ENCODE data around the gene MRPL20. TPM values are rescaled to one million over a fixed set of nuclear protein-coding genes. Genes with fewer than 3 reads are reported as not detected.

Gene MRPL20
- polyA plus RNA-seq, 1 experiment = 84.8 TPM

DNA sequence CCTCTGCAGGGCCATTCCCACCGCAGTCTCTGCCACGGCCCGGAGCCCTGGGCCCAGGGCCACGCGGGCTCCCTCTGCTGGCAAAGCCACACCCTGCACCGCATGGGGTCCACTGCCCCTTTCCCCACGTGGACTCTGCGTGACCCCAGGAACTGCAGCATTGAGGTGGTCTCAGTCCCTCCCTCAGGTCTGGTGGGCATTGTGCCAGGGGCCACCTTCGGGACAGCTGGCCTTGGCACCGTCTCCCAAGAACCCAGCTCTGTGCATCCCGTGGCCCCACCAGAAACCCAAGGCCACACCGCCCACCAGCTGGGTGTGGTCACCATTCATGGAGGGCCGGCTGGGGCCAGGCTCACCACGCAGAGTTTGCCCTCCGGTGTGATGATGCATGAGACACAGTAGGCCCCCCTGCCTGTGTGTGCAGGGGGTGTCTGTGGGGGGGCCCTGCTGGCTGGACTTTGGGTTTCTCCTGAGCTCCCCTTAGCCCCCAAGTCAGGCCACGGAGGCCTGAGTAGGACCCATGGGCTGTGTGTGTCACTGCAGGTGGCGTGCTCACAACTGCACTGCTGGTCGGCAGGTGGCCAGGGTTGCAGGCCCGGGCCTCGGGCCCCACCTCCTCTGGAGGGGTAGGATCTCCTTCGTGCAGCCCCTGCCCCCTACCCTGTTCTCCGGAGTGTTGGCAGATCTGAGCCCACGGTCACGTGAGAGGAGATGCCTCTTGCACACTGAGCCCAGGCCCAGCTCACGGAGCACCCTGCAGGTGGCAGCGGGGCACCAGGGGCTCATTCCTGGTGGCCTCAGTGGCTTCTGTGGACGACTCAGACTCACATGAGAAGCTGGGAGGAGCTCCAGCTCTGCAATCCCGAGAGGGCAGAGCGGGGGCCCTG, 34.2 kb upstream of the MRPL20 start:
- DNase-seq (ENCODE audit: low read depth) = no peak
- TF ChIP-seq, protein P1, sequence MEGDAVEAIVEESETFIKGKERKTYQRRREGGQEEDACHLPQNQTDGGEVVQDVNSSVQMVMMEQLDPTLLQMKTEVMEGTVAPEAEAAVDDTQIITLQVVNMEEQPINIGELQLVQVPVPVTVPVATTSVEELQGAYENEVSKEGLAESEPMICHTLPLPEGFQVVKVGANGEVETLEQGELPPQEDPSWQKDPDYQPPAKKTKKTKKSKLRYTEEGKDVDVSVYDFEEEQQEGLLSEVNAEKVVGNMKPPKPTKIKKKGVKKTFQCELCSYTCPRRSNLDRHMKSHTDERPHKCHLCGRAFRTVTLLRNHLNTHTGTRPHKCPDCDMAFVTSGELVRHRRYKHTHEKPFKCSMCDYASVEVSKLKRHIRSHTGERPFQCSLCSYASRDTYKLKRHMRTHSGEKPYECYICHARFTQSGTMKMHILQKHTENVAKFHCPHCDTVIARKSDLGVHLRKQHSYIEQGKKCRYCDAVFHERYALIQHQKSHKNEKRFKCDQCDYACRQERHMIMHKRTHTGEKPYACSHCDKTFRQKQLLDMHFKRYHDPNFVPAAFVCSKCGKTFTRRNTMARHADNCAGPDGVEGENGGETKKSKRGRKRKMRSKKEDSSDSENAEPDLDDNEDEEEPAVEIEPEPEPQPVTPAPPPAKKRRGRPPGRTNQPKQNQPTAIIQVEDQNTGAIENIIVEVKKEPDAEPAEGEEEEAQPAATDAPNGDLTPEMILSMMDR (IDR thresholded peaks at IDR 0.05; ENCODE audit: insufficient read depth, low read depth, low read length) = peak; percentile 92
- Histone ChIP-seq H3K36me3 (ENCODE audit: control insufficient read depth, insufficient read depth, low read length) (no peaks in the 10 kb centered on the region), H3K4me3 (ENCODE audit: low read depth, low read length) (no peak overlapping the region), H3K27me3 (ENCODE audit: control insufficient read depth, insufficient read depth, low read length) (peaks cover 4% of the 10 kb centered on the region; the same call in 1 of the 2 replicates)
- ChIA-PET POLR2A (no interaction called here), CTCF (interaction anchor here (0.6 to 3.5 kb wide), 12 partner anchors 10 to 93 kb away, joined by 3 to 25 read pairs (median 4); partner anchors contain the start of genes ATAD3C and AURKAIP1)

DNA sequence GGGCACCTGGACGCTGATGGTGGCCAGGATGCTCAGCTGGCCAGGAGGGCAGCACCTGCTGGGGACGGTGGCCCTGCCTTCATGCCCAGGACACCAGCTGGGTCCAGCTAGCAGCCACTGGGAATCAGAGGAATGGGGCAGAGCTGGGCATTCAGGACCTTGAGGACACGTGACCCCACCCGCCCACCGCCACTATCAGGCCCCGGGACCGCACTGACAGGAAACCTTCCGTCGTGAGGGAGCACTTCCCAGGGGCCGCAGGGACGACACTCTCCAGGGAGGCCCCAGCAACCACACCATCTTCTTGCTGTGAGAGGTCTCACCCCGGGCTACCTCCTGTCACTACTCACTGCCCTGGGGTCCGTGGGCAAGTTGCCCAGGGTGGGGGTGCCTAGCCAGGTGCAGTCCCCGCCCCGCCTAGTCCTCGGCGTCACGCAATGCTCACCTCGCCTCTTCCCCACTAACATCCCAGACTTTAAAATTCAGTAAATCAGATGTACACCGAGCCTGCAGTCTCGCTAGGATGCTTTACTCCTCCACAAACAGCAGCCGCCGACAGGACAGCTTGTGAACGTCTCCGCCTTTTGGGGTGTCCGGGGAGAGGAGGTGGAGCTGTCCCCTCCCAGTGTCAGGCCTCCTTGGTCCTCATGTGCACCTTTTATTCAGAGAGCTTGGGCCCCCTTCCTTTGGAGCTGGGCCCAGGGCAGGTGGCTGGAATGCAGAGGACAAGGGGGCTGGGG, 33.3 kb upstream of the MRPL20 start:
- TF ChIP-seq, protein P1 (IDR thresholded peaks at IDR 0.05; ENCODE audit: insufficient read depth, low read depth, low read length) = no peak
- DNase-seq (ENCODE audit: low read depth) = no peak
- CTCF ChIA-PET = interaction anchor here (0.6 to 3.5 kb wide), 12 partner anchors 10 to 89 kb away, joined by 3 to 25 read pairs (median 4); partner anchors contain the start of genes ATAD3C and AURKAIP1
- Histone ChIP-seq H3K36me3 (ENCODE audit: control insufficient read depth, insufficient read depth, low read length) (no peaks in the 10 kb centered on the region), H3K27me3 (ENCODE audit: control insufficient read depth, insufficient read depth, low read length) (peaks cover 4% of the 10 kb centered on the region; the same call in 1 of the 2 replicates), H3K4me3 (ENCODE audit: low read depth, low read length) (no peak overlapping the region)
- POLR2A ChIA-PET = no interaction called here

GRCh38 chr1:1439546-1440261, 32.6 kb upstream of the MRPL20 start:
- CTCF ChIA-PET = interaction anchor here (1.3 to 3.2 kb wide), 4 partner anchors 12 to 29 kb away, joined by 3 to 25 read pairs (median 7); partner anchors contain the start of gene ATAD3C
- POLR2A ChIA-PET = no interaction called here
- H3K4me3 ChIP-seq (ENCODE audit: low read depth, low read length) = no peak overlapping the region
- peaks cover 4% of the 10 kb centered on the region; the same call in 1 of the 2 replicates for H3K27me3 ChIP-seq (ENCODE audit: control insufficient read depth, insufficient read depth, low read length)
- no peak for DNase-seq (ENCODE audit: low read depth)
- H3K36me3 ChIP-seq (ENCODE audit: control insufficient read depth, insufficient read depth, low read length) = no peaks in the 10 kb centered on the region
- TF ChIP-seq, protein P1 (IDR thresholded peaks at IDR 0.05; ENCODE audit: insufficient read depth, low read depth, low read length) = no peak

DNA sequence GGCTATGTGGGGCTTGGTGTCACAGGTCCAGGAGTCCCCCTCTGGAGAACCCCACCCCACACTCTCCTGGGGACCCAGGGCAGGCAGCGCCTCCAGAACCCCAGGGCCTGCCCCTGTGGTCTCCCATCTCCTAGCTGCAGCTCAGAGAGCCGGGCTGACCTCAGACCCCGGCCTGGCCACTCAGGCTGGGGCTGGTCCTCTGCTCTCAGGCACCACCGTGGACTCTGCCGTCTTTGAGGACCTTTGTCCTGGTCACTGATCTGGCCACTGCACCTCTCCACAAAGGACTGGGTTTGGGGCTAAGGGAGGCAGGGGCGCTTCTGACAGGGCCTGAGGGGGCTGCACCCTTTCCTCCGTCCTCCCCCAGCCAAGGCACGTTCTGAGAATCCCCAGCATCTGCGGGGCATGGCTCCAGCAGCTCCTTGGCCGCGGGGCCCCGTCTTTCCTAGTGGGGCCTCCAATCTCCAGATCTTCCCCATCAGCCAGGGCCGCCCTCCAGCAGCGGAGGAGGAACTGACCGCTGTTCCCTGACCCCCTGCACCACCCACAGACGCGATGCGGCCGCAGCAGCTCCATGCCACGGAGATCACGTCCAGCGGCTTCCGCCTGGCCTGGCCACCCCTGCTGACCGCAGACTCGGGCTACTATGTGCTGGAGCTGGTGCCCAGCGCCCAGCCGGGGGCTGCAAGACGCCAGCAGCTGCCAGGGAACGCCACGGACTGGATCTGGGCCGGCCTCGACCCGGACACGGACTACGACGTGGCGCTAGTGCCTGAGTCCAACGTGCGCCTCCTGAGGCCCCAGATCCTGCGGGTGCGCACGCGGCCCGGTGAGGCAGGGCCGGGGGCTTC, 31.7 kb upstream of the MRPL20 start:
- TF ChIP-seq, protein P1 (IDR thresholded peaks at IDR 0.05; ENCODE audit: insufficient read depth, low read depth, low read length) = no peak
- POLR2A ChIA-PET = no interaction called here
- CTCF ChIA-PET = interaction anchor here (1.5 kb wide), 1 partner anchor 14 kb away, joined by 3 read pairs; no protein-coding TSS in a partner anchor

More for the DNA sequence above, 31.7 kb upstream of the MRPL20 start:
- Histone ChIP-seq H3K4me3 (ENCODE audit: low read depth, low read length) (no peak overlapping the region), H3K27me3 (ENCODE audit: control insufficient read depth, insufficient read depth, low read length) (peaks cover 4% of the 10 kb centered on the region; the same call in 1 of the 2 replicates), H3K36me3 (ENCODE audit: control insufficient read depth, insufficient read depth, low read length) (no peaks in the 10 kb centered on the region)
- no peak for DNase-seq (ENCODE audit: low read depth)

Measured in BJ (cell line).